ENCODE data around the gene XAB2.
"Not testable (repeated sequence)": the region's sequence is repeated elsewhere in the genome, so short reads cannot be mapped to it uniquely, and the experiment has no call there.

Gene XAB2

DNA sequence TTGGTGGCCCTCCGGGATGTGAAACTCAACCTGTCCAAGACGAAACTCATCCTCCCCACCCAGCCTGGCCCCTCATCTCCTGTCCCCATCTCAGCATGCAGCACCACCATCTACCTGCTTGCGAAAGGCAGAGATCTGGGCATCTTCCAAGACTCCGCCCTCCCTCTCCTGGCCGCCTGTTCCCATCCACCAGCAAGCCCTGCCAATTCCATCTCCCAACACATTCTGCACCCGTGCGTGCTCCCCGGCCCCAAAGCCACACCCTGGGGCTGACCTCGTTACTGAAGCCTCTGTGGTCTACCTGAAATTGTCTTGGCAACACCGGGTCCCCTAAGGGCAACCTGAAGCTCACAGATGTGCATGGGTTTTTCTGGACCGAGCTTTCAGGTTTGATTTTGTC lies 46.9 kb downstream of the XAB2 start:
- Histone ChIP-seq H3K36me3 (ENCODE audit: insufficient read depth, low read length) (no peaks in the 10 kb centered on the region), H3K4me2 (ENCODE audit: low read length) (no peak overlapping the region), H4K20me1 (ENCODE audit: insufficient read depth, low read length) (no peaks in the 10 kb centered on the region), H3K27me3 (ENCODE audit: insufficient read depth, low read length) (no peaks in the 10 kb centered on the region), H3K79me2 (ENCODE audit: insufficient read depth, low read length) (no peaks in the 10 kb centered on the region), H3K9me2 (ENCODE audit: low read depth, low read length) (no peaks in the 10 kb centered on the region), H3K4me1 (ENCODE audit: insufficient read depth, low read length, severe bottlenecking) (no peaks in the 10 kb centered on the region), H3F3A (ENCODE audit: insufficient read depth, low read length) (no peaks in the 10 kb centered on the region), H3K4me3 (ENCODE audit: low read depth, low read length, poor library complexity, severe bottlenecking) (no peak overlapping the region), H3K9ac (ENCODE audit: low read length) (no peak overlapping the region), H3K9me3 (ENCODE audit: low read length) (no peaks in the 10 kb centered on the region), H3K27ac (ENCODE audit: low read depth, low read length, poor library complexity, severe bottlenecking) (no peak overlapping the region), H2AFZ (ENCODE audit: low read length) (no peak overlapping the region)
- TF ChIP-seq, protein P1, sequence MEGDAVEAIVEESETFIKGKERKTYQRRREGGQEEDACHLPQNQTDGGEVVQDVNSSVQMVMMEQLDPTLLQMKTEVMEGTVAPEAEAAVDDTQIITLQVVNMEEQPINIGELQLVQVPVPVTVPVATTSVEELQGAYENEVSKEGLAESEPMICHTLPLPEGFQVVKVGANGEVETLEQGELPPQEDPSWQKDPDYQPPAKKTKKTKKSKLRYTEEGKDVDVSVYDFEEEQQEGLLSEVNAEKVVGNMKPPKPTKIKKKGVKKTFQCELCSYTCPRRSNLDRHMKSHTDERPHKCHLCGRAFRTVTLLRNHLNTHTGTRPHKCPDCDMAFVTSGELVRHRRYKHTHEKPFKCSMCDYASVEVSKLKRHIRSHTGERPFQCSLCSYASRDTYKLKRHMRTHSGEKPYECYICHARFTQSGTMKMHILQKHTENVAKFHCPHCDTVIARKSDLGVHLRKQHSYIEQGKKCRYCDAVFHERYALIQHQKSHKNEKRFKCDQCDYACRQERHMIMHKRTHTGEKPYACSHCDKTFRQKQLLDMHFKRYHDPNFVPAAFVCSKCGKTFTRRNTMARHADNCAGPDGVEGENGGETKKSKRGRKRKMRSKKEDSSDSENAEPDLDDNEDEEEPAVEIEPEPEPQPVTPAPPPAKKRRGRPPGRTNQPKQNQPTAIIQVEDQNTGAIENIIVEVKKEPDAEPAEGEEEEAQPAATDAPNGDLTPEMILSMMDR (IDR thresholded peaks at IDR 0.05; ENCODE audit: low read length): no peak

DNA sequence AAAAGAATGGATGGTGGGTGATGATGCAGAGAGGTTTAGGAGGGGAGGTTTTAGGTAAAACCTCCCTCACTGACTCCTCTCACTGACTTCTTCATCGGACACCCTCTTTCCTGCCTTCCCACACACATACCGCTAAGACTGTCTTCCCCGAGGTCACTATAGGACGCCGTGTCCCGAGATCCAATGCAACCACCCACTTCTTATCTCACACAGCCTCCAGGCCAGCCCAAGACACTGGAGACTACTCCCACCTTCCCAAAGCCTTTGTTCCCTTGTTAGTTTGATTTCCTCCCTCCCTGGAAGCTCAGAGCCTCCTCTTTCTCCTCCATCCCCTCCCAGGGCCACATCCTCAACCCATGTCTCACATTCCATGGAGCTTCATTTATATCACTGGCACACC lies 50.2 kb downstream of the XAB2 start:
- Histone ChIP-seq H3F3A (ENCODE audit: insufficient read depth, low read length) (no peaks in the 10 kb centered on the region), H3K79me2 (ENCODE audit: insufficient read depth, low read length) (no peaks in the 10 kb centered on the region), H3K27me3 (ENCODE audit: insufficient read depth, low read length) (no peaks in the 10 kb centered on the region), H3K9me3 (ENCODE audit: low read length) (no peaks in the 10 kb centered on the region), H3K36me3 (ENCODE audit: insufficient read depth, low read length) (no peaks in the 10 kb centered on the region), H3K4me3 (ENCODE audit: low read depth, low read length, poor library complexity, severe bottlenecking) (no peak overlapping the region), H3K4me1 (ENCODE audit: insufficient read depth, low read length, severe bottlenecking) (no peaks in the 10 kb centered on the region), H3K4me2 (ENCODE audit: low read length) (no peak overlapping the region), H4K20me1 (ENCODE audit: insufficient read depth, low read length) (no peaks in the 10 kb centered on the region), H2AFZ (ENCODE audit: low read length) (no peak overlapping the region), H3K9me2 (ENCODE audit: low read depth, low read length) (no peaks in the 10 kb centered on the region), H3K9ac (ENCODE audit: low read length) (no peak overlapping the region), H3K27ac (ENCODE audit: low read depth, low read length, poor library complexity, severe bottlenecking) (no peak overlapping the region)
- TF ChIP-seq, protein P1 (IDR thresholded peaks at IDR 0.05; ENCODE audit: low read length): no peak
- no peak for TF ChIP-seq EZH2 (IDR thresholded peaks at IDR 0.05; ENCODE audit: borderline replicate concordance, low read length)

DNA sequence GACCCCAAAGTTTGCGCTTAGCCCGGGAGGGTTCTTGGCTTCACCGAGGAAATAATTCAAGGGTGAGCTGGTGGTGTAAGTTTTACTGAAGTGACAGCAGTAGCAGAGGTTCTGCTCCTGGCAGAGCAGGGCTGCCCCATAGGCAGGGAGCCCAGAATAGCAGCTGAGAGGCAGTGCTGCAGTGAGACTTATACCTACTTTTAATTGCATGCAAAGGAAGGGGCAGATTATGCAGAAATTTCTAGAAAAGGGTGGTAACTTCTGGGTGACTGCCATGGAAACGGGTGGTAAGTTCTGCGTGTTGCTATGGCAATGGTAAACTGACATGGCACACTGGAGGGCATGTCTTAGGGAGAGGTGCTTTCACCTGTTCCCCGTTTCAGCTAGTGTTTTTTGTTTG lies 51.2 kb downstream of the XAB2 start:
- H3K4me3 ChIP-seq (ENCODE audit: low read depth, low read length, poor library complexity, severe bottlenecking): no peak overlapping the region
- H3K4me2 ChIP-seq (ENCODE audit: low read length): no peak overlapping the region
- no peaks in the 10 kb centered on the region for H3K36me3 ChIP-seq (ENCODE audit: insufficient read depth, low read length)
- H3K9me2 ChIP-seq (ENCODE audit: low read depth, low read length): no peaks in the 10 kb centered on the region
- H4K20me1 ChIP-seq (ENCODE audit: insufficient read depth, low read length): no peaks in the 10 kb centered on the region
- no peak overlapping the region for H3K27ac ChIP-seq (ENCODE audit: low read depth, low read length, poor library complexity, severe bottlenecking)
- H3K9me3 ChIP-seq (ENCODE audit: low read length): no peaks in the 10 kb centered on the region
- H3K9ac ChIP-seq (ENCODE audit: low read length): no peak overlapping the region
- H3K27me3 ChIP-seq (ENCODE audit: insufficient read depth, low read length): no peaks in the 10 kb centered on the region
- H3K79me2 ChIP-seq (ENCODE audit: insufficient read depth, low read length): no peaks in the 10 kb centered on the region
- H3F3A ChIP-seq (ENCODE audit: insufficient read depth, low read length): no peaks in the 10 kb centered on the region
- TF ChIP-seq EZH2 (IDR thresholded peaks at IDR 0.05; ENCODE audit: borderline replicate concordance, low read length): no peak
- TF ChIP-seq, protein P1 (IDR thresholded peaks at IDR 0.05; ENCODE audit: low read length): no peak
- no peaks in the 10 kb centered on the region for H3K4me1 ChIP-seq (ENCODE audit: insufficient read depth, low read length, severe bottlenecking)
- H2AFZ ChIP-seq (ENCODE audit: low read length): no peak overlapping the region

DNA sequence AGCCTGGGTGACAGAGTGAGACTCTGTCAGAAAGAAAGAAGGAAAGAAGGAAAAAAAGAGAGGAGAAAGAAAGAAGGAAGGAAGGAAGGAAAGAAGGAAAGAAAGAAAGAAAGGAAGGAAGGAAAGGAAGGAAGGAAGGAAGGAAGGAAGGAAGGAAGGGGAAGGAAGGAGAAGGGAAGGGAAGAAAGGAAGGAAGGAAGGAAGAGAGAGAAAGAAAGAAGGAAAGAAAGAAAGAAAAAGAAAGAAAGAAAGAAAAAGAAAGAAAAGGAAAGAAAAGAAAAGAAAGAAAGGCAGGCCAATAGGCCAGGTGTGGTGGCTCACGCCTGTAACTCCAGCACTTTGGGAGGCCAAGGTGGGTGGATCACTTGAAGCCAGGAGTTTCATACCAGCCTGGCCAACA lies 51.9 kb downstream of the XAB2 start:
- H3F3A ChIP-seq (ENCODE audit: insufficient read depth, low read length); H3K4me3 ChIP-seq (ENCODE audit: low read depth, low read length, poor library complexity, severe bottlenecking); H4K20me1 ChIP-seq (ENCODE audit: insufficient read depth, low read length); H3K27me3 ChIP-seq (ENCODE audit: insufficient read depth, low read length); H2AFZ ChIP-seq (ENCODE audit: low read length); H3K9me2 ChIP-seq (ENCODE audit: low read depth, low read length); H3K4me1 ChIP-seq (ENCODE audit: insufficient read depth, low read length, severe bottlenecking); H3K9ac ChIP-seq (ENCODE audit: low read length); H3K9me3 ChIP-seq (ENCODE audit: low read length); H3K36me3 ChIP-seq (ENCODE audit: insufficient read depth, low read length); H3K4me2 ChIP-seq (ENCODE audit: low read length); H3K27ac ChIP-seq (ENCODE audit: low read depth, low read length, poor library complexity, severe bottlenecking); H3K79me2 ChIP-seq (ENCODE audit: insufficient read depth, low read length): not testable (repeated sequence)
